HCT116 (cell line): ENCODE measurements around the gene QKI. TPM values are rescaled to one million over a fixed set of nuclear protein-coding genes. Genes with fewer than 3 reads are reported as not detected.

Experiments used
- ATAC-seq: fragments of 200-7000 bp; cut with Tn5 transposase; 2 replicates; pipeline ENCODE4 v1.9.1; 2020; ENCODE audit warnings: mild to moderate bottlenecking, moderate library complexity
- BruUV-seq: library from RNA; stranded (reverse); fragments of 400-500 nt; replicated peaks from 2 replicates; lab custom pipeline; 2021; lab: Mats Ljungman, UMichigan
- CTCF ChIA-PET: fragments of 300-600 bp; sonication (Branson Sonifier 250); formaldehyde crosslinking; loops from one replicate; lab custom pipeline; 2021; ENCODE audit warnings: antibody characterized with exemption; lab: Charles Lee
- POLR2A ChIA-PET: fragments of 300-600, 350-600 bp; sonication (Branson Sonifier 250); formaldehyde crosslinking; loops from one replicate; lab custom pipeline; 2021; ENCODE audit warnings: antibody characterized with exemption; lab: Charles Lee
- RAD21 ChIA-PET, 2 experiments: fragments of 300-600 bp; sonication (Branson Sonifier 250); formaldehyde crosslinking; loops; one replicate each; lab custom pipeline; 2023; ENCODE audit warnings: low total read pairs in 2 of 2; ENCODE audit not compliant: uncharacterized antibody in 2 of 2, unreplicated experiment in 2 of 2, low non-redundant PET in 1 of 2; lab: Charles Lee
- DNase-seq: peaks from one replicate; pipeline ENCODE4 v3.0.0-alpha.2; 2010; ENCODE audit warnings: low read depth, low spot score
- H2AFZ ChIP-seq: fragments of 200-600 bp; shearing (Covaris generic), sonication (generic); 2 replicates; pipeline ENCODE4 v1.6.1; 2017; ENCODE audit warnings: low read depth, mixed run types, mixed read lengths, antibody characterized with exemption, low read length; ENCODE audit not compliant: poor library complexity, severe bottlenecking
- H3K27ac ChIP-seq: 2 replicates; pipeline ENCODE4 v1.5.1; 2012; ENCODE audit warnings: low read depth, low read length
- H3K27me3 ChIP-seq: fragments of 200-600 bp; sonication (generic); 2 replicates; pipeline ENCODE4 v1.6.1; 2016; ENCODE audit warnings: mixed run types, low read length, mixed read lengths; ENCODE audit not compliant: insufficient read depth
- H3K36me3 ChIP-seq, 2 experiments: fragments of 200-500 bp in 1 of 2; fragments of 200-600 bp in 1 of 2; sonication (Bioruptor generic) in 1 of 2; sonication (generic) in 1 of 2; 2 replicates each; pipeline versions ENCODE4 v1.5.1 to v1.6.1; 2014 to 2016; ENCODE audit warnings: low read length in 2 of 2, inconsistent platforms in 1 of 2, mixed read lengths in 1 of 2, mixed run types in 1 of 2; ENCODE audit not compliant: insufficient read depth in 2 of 2, control insufficient read depth in 1 of 2
- H3K4me1 ChIP-seq, 2 experiments: fragments of 200-600 bp in 1 of 2; sonication (generic) in 1 of 2; 2 replicates each; pipeline versions ENCODE4 v1.5.1 to v1.6.1; 2012 to 2017; ENCODE audit warnings: low read length in 2 of 2, inconsistent platforms in 1 of 2, mild to moderate bottlenecking in 1 of 2, mixed read lengths in 1 of 2, mixed run types in 1 of 2, moderate library complexity in 1 of 2; ENCODE audit not compliant: insufficient read depth in 2 of 2, control insufficient read depth in 1 of 2
- H3K4me2 ChIP-seq: fragments of 200-600 bp; sonication (generic); 2 replicates; pipeline ENCODE4 v1.6.1; 2017; ENCODE audit warnings: mixed run types, low read length, mixed read lengths
- H3K4me3 ChIP-seq, 2 experiments: fragments of 200-600 bp in 1 of 2; sonication (generic) in 1 of 2; replicated peaks in 1 of 2; 2 replicates each; pipeline ENCODE4 v1.5.1; 2011 to 2016; ENCODE audit warnings: low read length in 2 of 2, control low read depth in 1 of 2, low read depth in 1 of 2, mild to moderate bottlenecking in 1 of 2, mixed read lengths in 1 of 2, mixed run types in 1 of 2
- H3K79me2 ChIP-seq: fragments of 200-600 bp; sonication (generic); 2 replicates; pipeline ENCODE4 v1.6.1; 2017; ENCODE audit warnings: mild to moderate bottlenecking, mixed run types, low read length, moderate library complexity, mixed read lengths; ENCODE audit not compliant: insufficient read depth
- H3K9ac ChIP-seq: fragments of 200-600 bp; sonication (generic); 2 replicates; pipeline ENCODE4 v1.6.1; 2016; ENCODE audit warnings: low read length, mixed read lengths
- H3K9me2 ChIP-seq: fragments of 200-600 bp; sonication (generic), shearing (Covaris generic); 2 replicates; pipeline ENCODE4 v1.6.1; 2017; ENCODE audit warnings: mixed run types, mild to moderate bottlenecking, moderate library complexity; ENCODE audit not compliant: insufficient read depth
- H3K9me3 ChIP-seq, 2 experiments: fragments of 200-500 bp in 1 of 2; fragments of 200-600 bp in 1 of 2; sonication (Bioruptor generic) in 1 of 2; sonication (generic) in 1 of 2; 2 replicates each; pipeline ENCODE4 v1.6.1; 2014 to 2017; ENCODE audit warnings: low read length in 2 of 2, mixed read lengths in 2 of 2, inconsistent platforms in 1 of 2, low read depth in 1 of 2, mild to moderate bottlenecking in 1 of 2, mixed run types in 1 of 2, moderate library complexity in 1 of 2; ENCODE audit not compliant: control insufficient read depth in 1 of 2, insufficient read depth in 1 of 2
- H4K20me1 ChIP-seq: fragments of 200-600 bp; sonication (generic), shearing (Covaris generic); 2 replicates; pipeline ENCODE4 v1.6.1; 2017; ENCODE audit warnings: mixed run types, mild to moderate bottlenecking, moderate library complexity; ENCODE audit not compliant: insufficient read depth
- CEBPB ChIP-seq: IDR thresholded peaks from 2 replicates; pipeline ENCODE4 v1.6.1; 2012; ENCODE audit warnings: low read depth
- ELF1 ChIP-seq: IDR thresholded peaks from 2 replicates; pipeline ENCODE4 v1.6.1; 2012; ENCODE audit warnings: low read depth, borderline replicate concordance
- JUND ChIP-seq: IDR thresholded peaks from 2 replicates; pipeline ENCODE4 v1.6.1; 2012
- SRF ChIP-seq: IDR thresholded peaks from 2 replicates; pipeline ENCODE4 v1.6.1; 2012; ENCODE audit warnings: low read depth
- TCF7L2 ChIP-seq: IDR thresholded peaks from 2 replicates; pipeline ENCODE4 v1.7.0; 2011; ENCODE audit warnings: borderline replicate concordance, inconsistent platforms; ENCODE audit not compliant: insufficient read depth, insufficient read length; ENCODE audit errors: extremely low read depth
- YY1 ChIP-seq: IDR thresholded peaks from 2 replicates; pipeline ENCODE4 v1.6.1; 2011; ENCODE audit warnings: low read length, low read depth, moderate library complexity, mild to moderate bottlenecking; ENCODE audit not compliant: insufficient replicate concordance; ENCODE audit errors: extremely low read depth
- ZFX ChIP-seq: fragments of 450-650 bp; IDR thresholded peaks from 2 replicates; pipeline ENCODE4 v1.6.1; 2017
- intact Hi-C: fragments of 100-400 bp; cut with micrococcal nuclease; formaldehyde crosslinking; loops from 2 replicates; pipeline ENCODE4 v1.10.0; 2022
- total RNA-seq: library from RNA; stranded (reverse); gene quantifications from one replicate; pipeline ENCODE4 v1.2.1, GENCODE V29; 2021; ENCODE audit not compliant: unreplicated experiment
- TF ChIP-seq, protein P1 (sequence below): IDR thresholded peaks from 2 replicates; pipeline ENCODE4 v1.6.1; 2012; ENCODE audit warnings: low read depth
- TF ChIP-seq, protein P2 (sequence below), 3 experiments: fragments of 200-600 bp in 1 of 3; sonication (generic) in 1 of 3; IDR thresholded peaks in 2 of 3; conservative IDR thresholded peaks in 1 of 3; 2 replicates each; pipeline ENCODE4 v1.5.1; 2012 to 2017; ENCODE audit warnings: low read depth in 2 of 3, low read length in 2 of 3, antibody characterized with exemption in 1 of 3, borderline replicate concordance in 1 of 3, control low read depth in 1 of 3, mild to moderate bottlenecking in 1 of 3, mixed read lengths in 1 of 3, mixed run types in 1 of 3, moderate library complexity in 1 of 3; ENCODE audit not compliant: insufficient read depth in 1 of 3
- TF ChIP-seq, protein P3 (sequence below): IDR thresholded peaks from 2 replicates; pipeline ENCODE4 v1.6.1; 2011; ENCODE audit warnings: mild to moderate bottlenecking, low read length, moderate library complexity; ENCODE audit not compliant: insufficient replicate concordance; ENCODE audit errors: extremely low read depth

QKI gene
- total RNA-seq, 1 experiment from 2014 or later: 35.3 TPM

DNA sequence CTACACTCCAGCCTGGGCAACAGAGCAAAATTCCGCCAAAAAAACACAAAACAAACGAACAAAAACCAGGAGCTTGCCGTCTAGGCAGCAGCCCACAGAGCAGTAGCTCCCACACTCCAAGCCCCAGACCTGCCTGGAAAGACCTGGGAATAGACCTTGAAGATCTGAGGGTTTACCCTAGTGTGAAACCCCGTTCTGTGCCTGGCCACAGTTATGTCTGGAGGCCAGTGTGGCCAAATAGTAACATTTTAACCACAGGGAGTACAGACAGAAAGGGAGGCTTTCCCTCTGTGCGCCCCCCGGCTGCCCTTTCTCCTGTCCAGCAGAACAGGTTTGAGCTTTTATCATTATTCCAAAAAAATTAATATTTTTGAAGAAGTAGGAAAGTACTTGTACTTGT lies 172.4 kb downstream of the QKI start:
- ChIA-PET CTCF (interaction anchor here (1.1 kb wide), 1 partner anchor 370 kb away, joined by 4 read pairs; no protein-coding TSS in a partner anchor), RAD21 (no interaction called here), POLR2A (interaction anchor here (0.7 kb wide), 1 partner anchor 16 kb away, joined by 3 read pairs; no protein-coding TSS in a partner anchor)
- Histone ChIP-seq H3K9me3 (no peaks in the 10 kb centered on the region), H3K79me2 (no peaks in the 10 kb centered on the region), H3K9ac (no peak overlapping the region), H4K20me1 (no peaks in the 10 kb centered on the region), H3K9me2 (no peaks in the 10 kb centered on the region), H3K27ac (no peak overlapping the region), H3K27me3 (no peaks in the 10 kb centered on the region), H3K4me3 (no peak overlapping the region), H2AFZ (no peak overlapping the region), H3K36me3 (no peaks in the 10 kb centered on the region), H3K4me2 (peak overlapping the region; percentile 47), H3K4me1 (peaks cover 7 to 38% of the 10 kb centered on the region in 2 experiments; a peak in 3 of 4 replicates)
- no peak for DNase-seq
- intact Hi-C loops: no loop called here
- no peak for ATAC-seq
- TF ChIP-seq ZFX (no peak), YY1 (no peak), TCF7L2 (no peak), CEBPB (no peak), SRF (no peak), ELF1 (no peak), JUND (no peak)
- TF ChIP-seq, protein P1, sequence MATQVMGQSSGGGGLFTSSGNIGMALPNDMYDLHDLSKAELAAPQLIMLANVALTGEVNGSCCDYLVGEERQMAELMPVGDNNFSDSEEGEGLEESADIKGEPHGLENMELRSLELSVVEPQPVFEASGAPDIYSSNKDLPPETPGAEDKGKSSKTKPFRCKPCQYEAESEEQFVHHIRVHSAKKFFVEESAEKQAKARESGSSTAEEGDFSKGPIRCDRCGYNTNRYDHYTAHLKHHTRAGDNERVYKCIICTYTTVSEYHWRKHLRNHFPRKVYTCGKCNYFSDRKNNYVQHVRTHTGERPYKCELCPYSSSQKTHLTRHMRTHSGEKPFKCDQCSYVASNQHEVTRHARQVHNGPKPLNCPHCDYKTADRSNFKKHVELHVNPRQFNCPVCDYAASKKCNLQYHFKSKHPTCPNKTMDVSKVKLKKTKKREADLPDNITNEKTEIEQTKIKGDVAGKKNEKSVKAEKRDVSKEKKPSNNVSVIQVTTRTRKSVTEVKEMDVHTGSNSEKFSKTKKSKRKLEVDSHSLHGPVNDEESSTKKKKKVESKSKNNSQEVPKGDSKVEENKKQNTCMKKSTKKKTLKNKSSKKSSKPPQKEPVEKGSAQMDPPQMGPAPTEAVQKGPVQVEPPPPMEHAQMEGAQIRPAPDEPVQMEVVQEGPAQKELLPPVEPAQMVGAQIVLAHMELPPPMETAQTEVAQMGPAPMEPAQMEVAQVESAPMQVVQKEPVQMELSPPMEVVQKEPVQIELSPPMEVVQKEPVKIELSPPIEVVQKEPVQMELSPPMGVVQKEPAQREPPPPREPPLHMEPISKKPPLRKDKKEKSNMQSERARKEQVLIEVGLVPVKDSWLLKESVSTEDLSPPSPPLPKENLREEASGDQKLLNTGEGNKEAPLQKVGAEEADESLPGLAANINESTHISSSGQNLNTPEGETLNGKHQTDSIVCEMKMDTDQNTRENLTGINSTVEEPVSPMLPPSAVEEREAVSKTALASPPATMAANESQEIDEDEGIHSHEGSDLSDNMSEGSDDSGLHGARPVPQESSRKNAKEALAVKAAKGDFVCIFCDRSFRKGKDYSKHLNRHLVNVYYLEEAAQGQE: no peak
- TF ChIP-seq, protein P2, sequence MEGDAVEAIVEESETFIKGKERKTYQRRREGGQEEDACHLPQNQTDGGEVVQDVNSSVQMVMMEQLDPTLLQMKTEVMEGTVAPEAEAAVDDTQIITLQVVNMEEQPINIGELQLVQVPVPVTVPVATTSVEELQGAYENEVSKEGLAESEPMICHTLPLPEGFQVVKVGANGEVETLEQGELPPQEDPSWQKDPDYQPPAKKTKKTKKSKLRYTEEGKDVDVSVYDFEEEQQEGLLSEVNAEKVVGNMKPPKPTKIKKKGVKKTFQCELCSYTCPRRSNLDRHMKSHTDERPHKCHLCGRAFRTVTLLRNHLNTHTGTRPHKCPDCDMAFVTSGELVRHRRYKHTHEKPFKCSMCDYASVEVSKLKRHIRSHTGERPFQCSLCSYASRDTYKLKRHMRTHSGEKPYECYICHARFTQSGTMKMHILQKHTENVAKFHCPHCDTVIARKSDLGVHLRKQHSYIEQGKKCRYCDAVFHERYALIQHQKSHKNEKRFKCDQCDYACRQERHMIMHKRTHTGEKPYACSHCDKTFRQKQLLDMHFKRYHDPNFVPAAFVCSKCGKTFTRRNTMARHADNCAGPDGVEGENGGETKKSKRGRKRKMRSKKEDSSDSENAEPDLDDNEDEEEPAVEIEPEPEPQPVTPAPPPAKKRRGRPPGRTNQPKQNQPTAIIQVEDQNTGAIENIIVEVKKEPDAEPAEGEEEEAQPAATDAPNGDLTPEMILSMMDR (IDR thresholded peaks at IDR 0.05 in 2 of 3, conservative IDR thresholded peaks at IDR 0.05 in 1 of 3; ENCODE audit: borderline replicate concordance in 1 of 3, insufficient read depth in 1 of 3, low read depth in 2 of 3, low read length in 2 of 3): no peak
- TF ChIP-seq, protein P3, sequence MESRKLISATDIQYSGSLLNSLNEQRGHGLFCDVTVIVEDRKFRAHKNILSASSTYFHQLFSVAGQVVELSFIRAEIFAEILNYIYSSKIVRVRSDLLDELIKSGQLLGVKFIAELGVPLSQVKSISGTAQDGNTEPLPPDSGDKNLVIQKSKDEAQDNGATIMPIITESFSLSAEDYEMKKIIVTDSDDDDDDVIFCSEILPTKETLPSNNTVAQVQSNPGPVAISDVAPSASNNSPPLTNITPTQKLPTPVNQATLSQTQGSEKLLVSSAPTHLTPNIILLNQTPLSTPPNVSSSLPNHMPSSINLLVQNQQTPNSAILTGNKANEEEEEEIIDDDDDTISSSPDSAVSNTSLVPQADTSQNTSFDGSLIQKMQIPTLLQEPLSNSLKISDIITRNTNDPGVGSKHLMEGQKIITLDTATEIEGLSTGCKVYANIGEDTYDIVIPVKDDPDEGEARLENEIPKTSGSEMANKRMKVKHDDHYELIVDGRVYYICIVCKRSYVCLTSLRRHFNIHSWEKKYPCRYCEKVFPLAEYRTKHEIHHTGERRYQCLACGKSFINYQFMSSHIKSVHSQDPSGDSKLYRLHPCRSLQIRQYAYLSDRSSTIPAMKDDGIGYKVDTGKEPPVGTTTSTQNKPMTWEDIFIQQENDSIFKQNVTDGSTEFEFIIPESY: no peak
- no TSS peak for BruUV-seq
